Activated gamma-delta T cell treated with Interleukin-2 at 50 U/mL for 16 hours (primary cell): ENCODE data around the gene SSH2.
A peak's percentile ranks its signal among the peaks of the same experiment; 100 is the strongest.

Source experiments
- DNase-seq: peaks from one replicate; pipeline ENCODE4 v3.0.0-alpha.2; 2020

SSH2 gene

GRCh38 chr17:29769225-29769624 is 160.8 kb downstream of the SSH2 start:
- no peak for DNase-seq

- no peak for DNase-seq
Measured at GRCh38 chr17:29766796-29767327, 163.2 kb downstream of the SSH2 start.

GRCh38 chr17:29764748-29765147 is 165.3 kb downstream of the SSH2 start:
- no peak for DNase-seq

GRCh38 chr17:29764217-29764616 is 165.8 kb downstream of the SSH2 start:
- no peak for DNase-seq

- no peak for DNase-seq
Measured at GRCh38 chr17:29763273-29763672, 166.8 kb downstream of the SSH2 start.

GRCh38 chr17:29761040-29761761 is 168.8 kb downstream of the SSH2 start:
- DNase-seq, result peak; percentile 90

GRCh38 chr17:29760279-29761039 is 169.6 kb downstream of the SSH2 start:
- peak; percentile 51 for DNase-seq

- no peak for DNase-seq
Measured at GRCh38 chr17:29758255-29758654, 171.8 kb downstream of the SSH2 start.

GRCh38 chr17:29757788-29758187 is 172.2 kb downstream of the SSH2 start:
- peak; percentile 11 for DNase-seq

GRCh38 chr17:29753845-29754439 is 176.1 kb downstream of the SSH2 start:
- no peak for DNase-seq

- DNase-seq, result no peak
Measured at GRCh38 chr17:29749045-29749825, 180.8 kb downstream of the SSH2 start.

GRCh38 chr17:29748400-29748799 is 181.6 kb downstream of the SSH2 start:
- no peak for DNase-seq

- no peak for DNase-seq
Measured at GRCh38 chr17:29747660-29748059, 182.4 kb downstream of the SSH2 start.

- no peak for DNase-seq
Measured at GRCh38 chr17:29746669-29747068, 183.4 kb downstream of the SSH2 start.

- no peak for DNase-seq
Measured at GRCh38 chr17:29744121-29744520, 185.9 kb downstream of the SSH2 start.

- no peak for DNase-seq
Measured at GRCh38 chr17:29742210-29742513, 187.9 kb downstream of the SSH2 start.

- DNase-seq, result no peak
Measured at GRCh38 chr17:29740017-29740416, 190.0 kb downstream of the SSH2 start.

GRCh38 chr17:29734640-29735039 is 195.4 kb downstream of the SSH2 start:
- no peak for DNase-seq

- no peak for DNase-seq
Measured at GRCh38 chr17:29733166-29733565, 196.9 kb downstream of the SSH2 start.

GRCh38 chr17:29732613-29733012 is 197.4 kb downstream of the SSH2 start:
- DNase-seq, result no peak

GRCh38 chr17:29732209-29732608 is 197.8 kb downstream of the SSH2 start:
- no peak for DNase-seq

- no peak for DNase-seq
Measured at GRCh38 chr17:29731589-29731929, 198.5 kb downstream of the SSH2 start.

GRCh38 chr17:29728490-29728889 is 201.5 kb downstream of the SSH2 start:
- no peak for DNase-seq
